Stimulated activated CD8-positive, alpha-beta memory T cell treated with anti-CD3 and anti-CD28 coated beads, Interleukin-12 subunit alpha, Interleukin-12 subunit beta, amount 100 ng/mL, for 4 hours (primary cell): Measurements from ENCODE around the gene PPARGC1A.

Experiments used
- DNase-seq: peaks from one replicate; pipeline ENCODE4 v3.0.0-alpha.2; 2020; ENCODE audit warnings: low read depth

Gene PPARGC1A

DNA sequence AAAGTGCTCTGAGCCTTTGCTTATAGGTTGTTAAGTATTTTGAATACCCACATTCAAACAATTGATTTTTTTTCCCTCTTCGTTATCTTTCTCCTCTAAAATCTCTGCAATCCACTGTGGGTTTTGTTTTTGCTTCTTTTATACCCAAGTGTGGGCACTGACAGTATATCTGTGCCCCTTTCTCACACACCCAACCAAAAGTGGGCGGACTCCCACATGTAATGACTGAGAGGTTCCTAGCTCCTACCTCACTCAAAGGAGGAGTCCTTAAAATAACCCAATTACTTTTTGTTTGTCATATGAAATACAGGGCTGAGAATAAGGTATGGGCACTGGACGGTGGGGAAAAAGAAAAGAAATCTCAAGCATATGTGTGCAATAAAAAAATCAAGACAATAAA lies 51.7 kb downstream of the PPARGC1A start:
- DNase-seq, result no peak

DNA sequence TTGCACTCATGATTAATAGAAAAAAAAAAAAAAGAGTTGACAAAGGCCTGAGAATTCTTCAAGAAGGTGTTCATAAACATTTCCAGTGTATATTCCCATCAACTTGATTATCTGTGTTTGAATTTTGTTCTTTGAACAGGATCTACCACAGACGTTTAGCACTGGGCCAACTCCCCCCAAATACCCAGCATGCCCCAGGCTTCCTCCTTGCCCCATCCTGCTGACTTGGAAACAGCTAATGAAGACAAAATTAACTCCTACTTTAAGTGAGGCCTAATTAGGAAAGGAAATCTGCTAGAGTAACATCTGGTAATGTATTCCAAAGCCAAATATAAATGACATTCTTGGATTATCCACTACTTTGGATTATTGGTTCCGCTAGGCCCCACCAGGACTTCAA lies 52.5 kb downstream of the PPARGC1A start:
- DNase-seq, result no peak

- DNase-seq, result no peak
These were observed 53.9 kb downstream of the PPARGC1A start for GRCh38 chr4:23835774-23836478.

DNA sequence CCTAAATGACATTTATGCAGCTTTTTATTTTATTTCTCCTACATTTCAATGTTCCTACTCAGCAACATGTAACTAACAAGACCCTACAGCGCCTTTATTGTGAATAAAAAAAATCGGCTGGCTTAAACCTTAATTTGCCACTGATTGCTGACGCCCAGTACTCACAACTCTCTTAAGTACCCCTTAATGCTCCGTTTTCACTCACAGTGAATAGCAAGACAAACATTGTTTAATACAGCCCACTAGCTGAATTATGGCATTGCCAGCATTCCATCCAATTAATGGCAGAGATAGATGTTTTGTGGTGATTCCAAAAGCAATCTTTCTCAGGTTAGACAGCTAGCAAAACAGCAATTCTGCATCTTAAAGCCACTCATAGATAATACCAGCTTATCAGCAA lies 61.1 kb downstream of the PPARGC1A start:
- no peak for DNase-seq

GRCh38 chr4:23828020-23828715 lies 61.7 kb downstream of the PPARGC1A start:
- DNase-seq, result no peak

- DNase-seq, result no peak
These were observed 67.7 kb downstream of the PPARGC1A start for GRCh38 chr4:23822181-23822580.

DNA sequence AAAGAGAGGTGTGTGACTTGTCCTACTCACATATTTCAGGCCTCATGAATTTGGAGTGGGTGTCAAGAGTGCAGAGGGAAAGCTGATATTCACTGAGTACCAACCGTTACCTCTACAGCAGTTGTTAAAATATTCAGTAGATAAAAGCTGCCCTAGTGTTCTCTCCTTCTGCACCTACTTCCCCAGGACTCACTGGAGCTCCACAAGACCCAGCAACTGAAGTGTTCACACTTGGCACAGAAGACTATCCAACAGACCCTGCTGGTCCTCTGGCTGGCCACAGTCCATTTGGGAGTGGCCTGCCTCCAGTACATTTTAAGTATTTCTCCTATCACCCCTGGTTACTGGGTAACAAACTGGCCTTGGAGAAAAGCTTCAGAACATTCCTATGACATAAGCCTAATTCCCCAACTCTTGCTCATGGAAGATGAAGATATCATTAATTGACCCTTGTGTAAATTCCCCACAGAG lies 70.8 kb downstream of the PPARGC1A start:
- DNase-seq, result no peak

DNA sequence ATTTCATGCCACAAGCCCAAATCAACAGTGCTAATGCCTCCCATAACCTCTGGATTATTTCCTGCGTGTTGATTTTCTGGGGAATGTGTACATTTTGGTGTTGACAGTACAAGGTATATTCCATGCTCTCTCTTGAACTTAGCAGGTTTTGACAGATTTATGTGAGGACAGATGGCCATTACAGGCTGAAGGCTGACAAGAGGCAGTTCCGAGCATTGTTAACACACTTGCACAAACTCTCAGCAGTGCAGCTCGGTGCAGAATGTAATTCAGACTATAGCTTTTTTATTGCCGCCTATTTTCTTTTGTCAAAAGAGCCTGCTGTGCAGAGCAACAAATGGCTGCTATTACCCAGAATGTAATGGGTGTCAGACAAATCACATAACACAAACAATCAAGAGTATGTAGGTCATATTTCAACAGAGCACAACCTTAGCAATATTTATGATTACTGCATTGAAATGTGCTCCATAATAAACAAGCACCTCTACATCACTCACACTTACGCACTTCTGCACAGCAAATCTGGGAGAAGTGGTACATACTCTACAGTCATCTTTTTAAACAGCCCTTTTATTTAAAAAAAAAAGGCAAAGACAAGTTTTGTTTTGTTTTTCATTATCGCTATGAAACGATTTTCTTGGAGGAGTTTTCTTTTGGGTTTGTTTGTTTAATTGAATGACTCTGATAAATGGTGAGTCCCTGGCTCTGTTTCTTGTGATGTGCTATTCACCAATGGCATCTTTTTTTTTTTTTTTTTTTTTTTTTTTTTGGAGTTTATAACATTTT lies 71.6 kb downstream of the PPARGC1A start:
- DNase-seq, result no peak

DNA sequence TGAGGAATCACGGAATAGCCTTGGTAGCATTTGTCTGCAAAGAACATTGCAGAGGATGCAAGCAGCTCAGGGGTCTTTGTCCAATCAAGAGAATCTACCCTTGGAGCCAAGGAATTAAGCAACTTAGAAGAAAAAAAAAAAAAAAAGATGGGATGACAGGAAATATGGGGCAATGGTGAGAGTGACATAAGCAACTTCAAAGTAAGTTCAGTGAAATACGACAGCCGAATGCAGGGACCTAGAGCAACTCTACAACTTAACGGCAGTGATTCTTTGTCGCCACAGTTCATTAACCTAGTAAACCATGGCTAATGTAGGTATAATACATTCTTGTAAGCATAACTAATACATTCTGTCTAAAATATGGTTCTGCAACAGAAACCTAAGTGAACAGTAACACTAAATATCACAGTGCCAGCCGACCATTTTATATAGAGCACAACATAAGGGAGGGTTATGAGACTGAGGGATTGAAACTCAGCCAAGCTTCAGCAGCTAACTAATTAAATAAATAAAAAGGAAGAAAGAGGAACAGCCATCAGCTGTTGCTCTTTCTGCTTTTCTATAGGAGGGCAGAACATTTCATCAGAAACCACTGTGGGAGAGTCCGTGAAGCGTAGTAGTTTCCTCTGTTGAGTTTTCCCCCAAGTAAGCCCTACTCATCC lies 74.7 kb downstream of the PPARGC1A start:
- DNase-seq, result no peak

GRCh38 chr4:23814587-23814986 lies 75.3 kb downstream of the PPARGC1A start:
- no peak for DNase-seq

DNA sequence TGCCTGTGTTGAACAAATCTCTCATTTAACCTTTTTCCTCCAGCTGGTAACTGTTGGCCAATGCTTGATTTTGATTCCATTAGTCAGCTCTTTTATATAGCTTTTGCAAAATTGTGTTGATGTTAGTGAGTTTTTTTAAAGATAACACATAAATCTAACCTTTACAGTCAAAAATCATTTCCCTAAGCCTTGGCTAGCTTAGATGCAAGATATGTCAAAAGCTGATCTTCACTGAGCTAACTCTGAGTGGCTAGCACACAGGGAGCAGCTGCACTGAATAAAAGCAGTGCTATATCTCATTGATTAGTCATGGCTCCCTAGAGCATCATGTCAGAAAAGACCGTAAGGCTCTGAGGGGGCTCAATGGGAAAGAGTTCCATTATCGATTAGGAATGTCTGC lies 78.7 kb downstream of the PPARGC1A start:
- no peak for DNase-seq

DNA sequence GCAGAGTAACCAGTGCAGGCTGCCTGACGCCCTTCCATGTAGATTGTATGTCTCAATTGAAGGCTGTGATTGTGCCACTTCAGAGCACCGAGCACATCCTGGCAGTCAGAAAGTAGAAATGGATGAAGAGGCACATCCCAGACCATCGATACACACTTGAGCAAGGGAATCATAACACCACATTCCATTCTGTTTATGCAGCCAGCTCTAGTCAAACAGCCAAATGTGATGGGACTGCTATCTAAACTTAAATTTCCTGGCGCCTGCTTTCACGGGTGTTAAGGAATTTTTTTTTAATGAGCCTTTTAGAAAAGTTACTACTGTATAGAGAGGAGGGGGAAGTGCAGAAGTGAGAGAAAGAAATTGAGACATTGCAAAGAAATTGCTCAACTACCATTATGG lies 84.4 kb downstream of the PPARGC1A start:
- no peak for DNase-seq

DNA sequence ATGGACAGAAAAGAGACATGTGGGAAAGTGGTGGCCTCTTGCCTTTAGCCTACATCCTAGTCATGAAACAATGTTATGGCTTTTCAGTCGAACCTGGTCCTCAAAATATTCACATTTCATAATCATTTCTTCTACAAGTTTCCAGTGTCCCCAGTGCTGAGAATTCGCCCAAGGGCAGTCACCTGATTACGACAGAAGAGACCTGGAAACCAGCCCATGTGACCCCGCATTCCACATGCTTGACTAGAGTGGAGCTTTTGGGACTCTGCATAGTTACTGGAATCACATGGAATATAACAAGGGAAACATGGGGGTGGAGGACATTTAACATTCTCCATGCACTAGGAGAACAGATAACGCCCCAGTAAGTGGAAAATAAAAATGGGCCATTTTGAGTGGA lies 100.1 kb downstream of the PPARGC1A start:
- DNase-seq, result no peak

GRCh38 chr4:23788460-23788859 lies 101.4 kb downstream of the PPARGC1A start:
- no peak for DNase-seq

- no peak for DNase-seq
These were observed 101.8 kb downstream of the PPARGC1A start for GRCh38 chr4:23788027-23788426.

- DNase-seq, result no peak
These were observed 106.9 kb downstream of the PPARGC1A start for GRCh38 chr4:23782778-23783437.

- DNase-seq, result no peak
These were observed 110.0 kb downstream of the PPARGC1A start for GRCh38 chr4:23779839-23780238.

- no peak for DNase-seq
These were observed 110.4 kb downstream of the PPARGC1A start for GRCh38 chr4:23779422-23779821.

DNA sequence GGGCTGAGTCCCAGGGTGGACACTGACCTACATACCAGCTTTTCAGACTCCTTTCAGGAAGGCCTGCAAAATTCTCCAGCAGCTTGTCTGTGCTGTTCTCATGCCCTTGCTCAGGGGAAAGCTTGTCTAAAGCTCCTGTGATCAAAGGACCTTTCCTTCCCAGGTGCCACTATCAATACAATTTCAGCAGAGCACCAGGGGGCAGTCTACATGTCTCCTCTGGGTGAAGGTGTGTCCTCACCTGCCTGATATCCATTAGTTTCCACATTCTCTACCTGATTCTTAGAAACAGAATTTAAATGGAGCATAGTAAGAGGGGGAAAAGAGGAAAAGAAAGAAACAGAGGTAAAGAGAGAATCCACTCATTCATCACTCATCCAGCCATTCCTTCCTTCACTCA lies 114.2 kb downstream of the PPARGC1A start:
- no peak for DNase-seq

- DNase-seq, result no peak
These were observed 114.9 kb downstream of the PPARGC1A start for GRCh38 chr4:23774909-23775308.

DNA sequence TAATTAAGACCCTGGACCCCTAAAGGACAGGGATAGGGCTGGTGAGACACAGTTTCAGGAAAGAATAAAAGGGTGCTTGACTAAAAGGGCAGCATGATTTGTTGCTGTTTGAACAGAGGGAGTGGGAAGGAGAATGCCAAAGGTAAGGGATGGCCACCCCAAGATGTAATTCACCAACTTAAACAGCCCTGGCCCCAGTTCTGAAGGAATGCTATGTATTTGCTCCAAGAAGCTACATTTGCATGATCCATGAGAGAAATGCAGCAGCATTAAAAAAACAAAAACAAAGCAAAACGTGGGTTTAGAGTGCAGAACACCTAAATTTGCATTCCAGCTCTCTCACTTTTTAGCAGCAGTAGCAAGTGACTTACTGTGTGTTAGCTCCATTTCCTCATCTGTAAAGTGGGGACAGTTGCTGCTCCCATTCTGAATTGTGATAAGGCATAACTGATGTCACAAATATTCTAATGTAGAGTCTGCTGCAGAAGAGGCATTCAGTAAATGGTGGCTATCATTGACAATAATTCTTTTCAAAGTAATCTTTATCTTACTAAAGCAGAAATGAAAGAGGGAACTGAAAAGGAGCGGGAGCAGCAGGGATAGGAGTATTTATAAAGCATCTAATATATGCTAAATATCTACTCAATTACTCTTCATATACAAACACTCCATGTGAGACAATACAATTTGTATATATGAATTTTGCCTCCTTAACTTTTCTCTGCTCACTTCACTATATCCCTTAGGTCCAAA lies 115.8 kb downstream of the PPARGC1A start:
- DNase-seq, result no peak
